GM21717 (cell line): ENCODE data around the gene AKR1B15.
"Not testable (repeated sequence)": the region's sequence is repeated elsewhere in the genome, so short reads cannot be mapped to it uniquely, and the experiment has no call there.

Experiments used
- ATAC-seq: cut with Tn5 transposase; IDR thresholded peaks from one replicate; pipeline ENCODE4 v1.9.1; 2021; ENCODE audit warnings: mild to moderate bottlenecking, moderate library complexity; ENCODE audit not compliant: unreplicated experiment

The AKR1B15 gene

GRCh38 chr7:134548877-134549276, at the start of gene AKR1B15:
TSS of gene AKR1B15 (plus strand) at chr7:134549110. CDS start at chr7:134564620, 15,510 bp downstream.
- ATAC-seq, result peak; percentile 98

- no peak for ATAC-seq
These were observed 48.5 kb upstream of the AKR1B15 start for GRCh38 chr7:134500406-134500805.

- ATAC-seq, result no peak
These were observed 47.9 kb upstream of the AKR1B15 start for GRCh38 chr7:134500982-134501381.

GRCh38 chr7:134502463-134503371, 46.2 kb upstream of the AKR1B15 start:
- no peak for ATAC-seq

GRCh38 chr7:134504660-134505164, 44.2 kb upstream of the AKR1B15 start:
- ATAC-seq, result no peak

GRCh38 chr7:134505856-134506255, 43.1 kb upstream of the AKR1B15 start:
- no peak for ATAC-seq

- no peak for ATAC-seq
These were observed 39.9 kb upstream of the AKR1B15 start for GRCh38 chr7:134509010-134509409.

- no peak for ATAC-seq
These were observed 38.3 kb upstream of the AKR1B15 start for GRCh38 chr7:134510646-134511045.

GRCh38 chr7:134512271-134512670, 36.6 kb upstream of the AKR1B15 start:
- ATAC-seq, result no peak

GRCh38 chr7:134513169-134513752, 35.6 kb upstream of the AKR1B15 start:
- no peak for ATAC-seq

- ATAC-seq, result no peak
These were observed 34.8 kb upstream of the AKR1B15 start for GRCh38 chr7:134514106-134514505.

- peak; percentile 50 for ATAC-seq
These were observed 34.2 kb upstream of the AKR1B15 start for GRCh38 chr7:134514663-134515062.

- ATAC-seq, result no peak
These were observed 33.1 kb upstream of the AKR1B15 start for GRCh38 chr7:134515569-134516468.

- no peak for ATAC-seq
These were observed 28.8 kb upstream of the AKR1B15 start for GRCh38 chr7:134520130-134520529.

- ATAC-seq, result no peak
These were observed 26.3 kb upstream of the AKR1B15 start for GRCh38 chr7:134522601-134523000.

- ATAC-seq, result not testable (repeated sequence)
These were observed 23.5 kb upstream of the AKR1B15 start for GRCh38 chr7:134525449-134525848.

GRCh38 chr7:134526552-134527248, 22.2 kb upstream of the AKR1B15 start:
- ATAC-seq, result not testable (repeated sequence)

GRCh38 chr7:134527979-134528371, 20.9 kb upstream of the AKR1B15 start:
- no peak for ATAC-seq

GRCh38 chr7:134528749-134529148, 20.2 kb upstream of the AKR1B15 start:
- ATAC-seq, result no peak

GRCh38 chr7:134530460-134530859, 18.4 kb upstream of the AKR1B15 start:
- no peak for ATAC-seq
